ENCODE measurements around the gene MAMLD1. TPM values are rescaled to one million over a fixed set of nuclear protein-coding genes. Genes with fewer than 3 reads are reported as not detected.
A peak's percentile ranks its signal among the peaks of the same experiment; 100 is the strongest.

MAMLD1 gene
- total RNA-seq, 1 donor from 2014 or later = 1.8 TPM

DNA sequence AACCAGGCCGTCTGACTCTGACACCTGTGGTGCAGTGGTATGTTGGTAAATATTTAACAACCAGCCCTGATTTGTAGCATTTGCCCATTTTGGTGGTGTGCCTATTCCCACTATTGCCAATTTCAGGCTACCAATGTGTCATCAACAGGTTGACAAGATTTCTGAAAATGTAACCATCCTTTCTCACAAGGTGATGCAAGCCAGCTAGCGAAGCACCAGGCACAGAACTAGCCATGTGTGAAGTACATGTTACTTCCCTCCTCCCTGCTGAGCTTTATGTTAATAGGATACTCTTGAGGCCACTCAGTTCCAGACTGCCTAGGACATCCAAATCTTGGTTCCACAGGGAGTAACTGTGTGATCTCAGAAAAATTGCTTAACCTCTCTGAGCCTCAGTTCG is 7.2 kb upstream of the MAMLD1 start:
- intact Hi-C loops (cut with micrococcal nuclease) = no loop called here
- no peak for DNase-seq
- TF ChIP-seq CTCF (IDR thresholded peaks at IDR 0.05; ENCODE audit: borderline replicate concordance) = no peak
- Histone ChIP-seq H3K4me3 (no peak overlapping the region), H3K27me3 (ENCODE audit: low read depth) (no peaks in the 10 kb centered on the region), H3K27ac (replicated peaks) (no peak overlapping the region), H3K9me3 (replicated peaks) (no peaks in the 10 kb centered on the region), H3K4me1 (peaks cover under 1% of the 10 kb centered on the region), H3K36me3 (no peaks in the 10 kb centered on the region)

- no peak for DNase-seq
- no peak for TF ChIP-seq CTCF (IDR thresholded peaks at IDR 0.05; ENCODE audit: borderline replicate concordance)
- H3K27me3 ChIP-seq (ENCODE audit: low read depth) = peaks cover 7% of the 10 kb centered on the region
- H3K9me3 ChIP-seq (replicated peaks) = no peaks in the 10 kb centered on the region
- H3K36me3 ChIP-seq = no peaks in the 10 kb centered on the region
- H3K4me1 ChIP-seq = peaks cover 17% of the 10 kb centered on the region
- no peak overlapping the region for H3K4me3 ChIP-seq
- H3K27ac ChIP-seq (replicated peaks) = no peak overlapping the region
- intact Hi-C loops (cut with micrococcal nuclease) = no loop called here
These were observed 5.3 kb upstream of the MAMLD1 start for GRCh38 chrX:150357790-150358189.

DNA sequence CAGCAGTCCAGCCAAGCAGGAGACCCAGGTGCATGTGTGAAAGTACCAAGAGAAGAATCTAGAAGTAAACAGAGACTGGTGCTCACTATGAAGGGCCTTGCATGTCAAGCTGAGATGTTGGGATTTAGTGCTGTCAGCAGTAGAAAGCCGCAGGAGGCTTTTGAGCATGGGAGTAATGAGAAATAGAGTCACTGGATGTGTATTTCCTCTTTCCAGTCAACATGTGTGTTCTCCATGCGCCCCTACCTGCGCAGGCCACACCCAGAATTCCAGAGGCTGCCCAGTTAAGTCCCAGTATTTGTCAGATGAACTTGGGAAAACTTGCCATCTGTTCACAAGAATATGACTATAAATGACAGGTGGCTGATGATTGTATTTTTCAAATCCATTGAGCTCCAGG is 4.5 kb upstream of the MAMLD1 start:
- Histone ChIP-seq H3K9me3 (replicated peaks) (no peaks in the 10 kb centered on the region), H3K27ac (replicated peaks) (no peak overlapping the region), H3K36me3 (no peaks in the 10 kb centered on the region), H3K4me3 (no peak overlapping the region), H3K4me1 (peaks cover 19% of the 10 kb centered on the region), H3K27me3 (ENCODE audit: low read depth) (peaks cover 7% of the 10 kb centered on the region)
- intact Hi-C loops (cut with micrococcal nuclease) = no loop called here
- no peak for TF ChIP-seq CTCF (IDR thresholded peaks at IDR 0.05; ENCODE audit: borderline replicate concordance)
- DNase-seq = no peak

DNA sequence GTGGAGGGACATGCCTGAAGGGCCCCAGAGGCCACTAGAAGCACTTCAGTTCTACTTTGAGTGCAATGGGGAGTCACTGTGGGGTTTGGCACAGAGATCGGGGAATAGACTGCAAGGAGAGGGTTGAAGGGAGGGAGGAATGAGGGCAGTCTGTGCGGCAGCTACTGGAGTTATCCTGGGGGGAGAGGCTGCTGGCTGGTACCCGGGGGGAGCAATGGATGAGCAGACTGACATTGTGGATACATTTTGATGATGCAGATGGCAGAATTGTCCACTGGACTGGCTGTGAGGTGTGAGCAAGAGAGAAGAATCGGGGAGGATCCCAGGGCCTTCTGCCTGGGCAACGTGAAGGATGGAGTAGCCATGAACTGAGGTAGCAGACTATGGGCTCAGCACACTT is 2.8 kb upstream of the MAMLD1 start:
- H3K36me3 ChIP-seq = no peaks in the 10 kb centered on the region
- no peak overlapping the region for H3K4me3 ChIP-seq
- peaks cover 25% of the 10 kb centered on the region for H3K4me1 ChIP-seq
- H3K9me3 ChIP-seq (replicated peaks) = no peaks in the 10 kb centered on the region
- intact Hi-C loops (cut with micrococcal nuclease) = no loop called here
- no peak for TF ChIP-seq CTCF (IDR thresholded peaks at IDR 0.05; ENCODE audit: borderline replicate concordance)
- peaks cover 7% of the 10 kb centered on the region for H3K27me3 ChIP-seq (ENCODE audit: low read depth)
- H3K27ac ChIP-seq (replicated peaks) = no peak overlapping the region
- no peak for DNase-seq

DNA sequence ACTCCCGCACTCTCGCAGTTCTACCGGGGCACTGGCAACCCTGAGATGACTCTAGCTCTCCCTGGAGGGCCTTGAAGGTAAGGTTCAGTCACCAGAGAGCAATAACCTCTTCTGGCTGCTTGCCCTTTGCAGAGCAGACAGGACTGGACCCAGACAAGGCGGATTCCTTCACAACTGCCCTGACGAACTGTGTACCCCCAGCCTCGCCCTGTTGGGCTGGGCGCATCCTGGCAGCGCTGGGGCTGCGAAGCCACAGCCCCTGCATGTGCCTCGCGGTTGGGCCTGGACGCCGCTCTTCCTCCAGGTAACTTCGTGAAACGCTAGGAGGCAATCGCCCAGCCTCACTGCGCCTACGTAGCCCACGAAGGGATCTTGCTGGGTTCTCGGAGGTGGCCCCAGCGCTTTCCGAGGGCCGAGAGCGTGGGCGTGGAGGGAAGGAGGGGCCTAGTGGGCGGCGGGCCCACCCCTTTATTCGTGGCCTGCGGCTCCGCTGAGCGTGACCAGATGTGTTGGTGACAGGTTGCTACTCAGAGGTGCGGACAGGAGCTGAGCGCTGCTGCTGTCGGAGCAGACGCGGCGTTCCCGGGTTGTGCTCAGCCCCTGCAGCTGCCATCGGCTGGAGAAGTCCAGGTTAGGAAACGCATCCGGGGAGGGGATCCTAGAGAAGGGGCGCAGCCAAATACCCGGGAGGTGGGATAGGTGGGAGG is 1.9 kb upstream of the MAMLD1 start:
- Histone ChIP-seq H3K27me3 (ENCODE audit: low read depth) (peaks cover 7% of the 10 kb centered on the region), H3K36me3 (no peaks in the 10 kb centered on the region), H3K9me3 (replicated peaks) (no peaks in the 10 kb centered on the region), H3K27ac (replicated peaks) (no peak overlapping the region), H3K4me1 (peaks cover 25% of the 10 kb centered on the region), H3K4me3 (peak overlapping the region; percentile 73)
- DNase-seq = no peak
- intact Hi-C loops (cut with micrococcal nuclease) = no loop called here
- no peak for TF ChIP-seq CTCF (IDR thresholded peaks at IDR 0.05; ENCODE audit: borderline replicate concordance)

All from left ventricle myocardium inferior (tissue), 1 donor.